K562 (cell line): ENCODE results near the gene LATS1. TPM values are rescaled to one million over a fixed set of nuclear protein-coding genes. Genes with fewer than 3 reads are reported as not detected.

Source experiments
- ARID3B ChIP-seq: fragments of 250-450 bp; sonication (Bioruptor Pico); IDR thresholded peaks from 2 replicates; pipeline ENCODE4 v1.4.0; 2020; ENCODE audit warnings: borderline replicate concordance
- CXXC5 ChIP-seq: fragments of 250-450 bp; sonication (Bioruptor Pico); IDR thresholded peaks from 2 replicates; pipeline ENCODE4 v1.8.0; 2022; ENCODE audit warnings: inconsistent platforms, mild to moderate bottlenecking, moderate library complexity
- ELF2 ChIP-seq: fragments of 250-450 bp; sonication (Bioruptor Pico); IDR thresholded peaks from 2 replicates; pipeline ENCODE4 v1.5.0; 2021; ENCODE audit warnings: mild to moderate bottlenecking
- HBP1 ChIP-seq: fragments of 450-650 bp; formaldehyde crosslinking; IDR thresholded peaks from 2 replicates; pipeline ENCODE4 v1.4.0; 2022; ENCODE audit warnings: missing genetic modification characterization
- HDAC1 ChIP-seq, 2 experiments: fragments of 450-650 bp; IDR thresholded peaks; 2 replicates each; pipeline ENCODE4 v1.6.1; 2016 to 2017; ENCODE audit warnings: inconsistent platforms in 1 of 2, mild to moderate bottlenecking in 1 of 2, moderate library complexity in 1 of 2
- HNRNPH1 ChIP-seq: fragments of 200-400 bp; formaldehyde crosslinking; optimal IDR thresholded peaks from 2 replicates; pipeline ENCODE3; 2017; ENCODE audit warnings: low read depth, mild to moderate bottlenecking, low read length, moderate library complexity
- KLF1 ChIP-seq: fragments of 450-650 bp; IDR thresholded peaks from 2 replicates; pipeline ENCODE4 v1.6.1; 2016; ENCODE audit warnings: missing genetic modification characterization, missing compliant biosample characterization
- MCM5 ChIP-seq: fragments of 450-650 bp; IDR thresholded peaks from 2 replicates; pipeline ENCODE4 v1.6.1; 2016; ENCODE audit warnings: low read depth
- MYNN ChIP-seq, 2 experiments: sonication (generic); formaldehyde crosslinking in 1 of 2; IDR thresholded peaks; 2 replicates each; pipeline versions ENCODE4 v1.5.0 to v1.6.1; 2016 to 2020; ENCODE audit warnings: antibody characterized with exemption in 1 of 2, missing genetic modification reagents in 1 of 2
- NCOA4 ChIP-seq: fragments of 450-650 bp; IDR thresholded peaks from 2 replicates; pipeline ENCODE4 v1.6.1; 2018; ENCODE audit warnings: mild to moderate bottlenecking; ENCODE audit not compliant: partially characterized antibody
- NFE2L1 ChIP-seq: fragments of 450-650 bp; IDR thresholded peaks from 2 replicates; pipeline ENCODE4 v1.6.1; 2016; ENCODE audit warnings: missing genetic modification characterization, low read depth, mild to moderate bottlenecking, missing compliant biosample characterization, moderate library complexity, borderline replicate concordance
- POLR2AphosphoS5 ChIP-seq: IDR thresholded peaks from 2 replicates; pipeline ENCODE4 v1.6.1; 2011; ENCODE audit warnings: mild to moderate bottlenecking, low read depth, low read length, moderate library complexity; ENCODE audit not compliant: control insufficient read depth, insufficient read depth
- THRAP3 ChIP-seq: fragments of 450-650 bp; IDR thresholded peaks from 2 replicates; pipeline ENCODE4 v1.6.1; 2016; ENCODE audit warnings: mild to moderate bottlenecking, inconsistent platforms, borderline replicate concordance
- TOE1 ChIP-seq, 2 experiments: fragments of 450-650 bp in 1 of 2; sonication (generic) in 1 of 2; formaldehyde crosslinking in 1 of 2; IDR thresholded peaks; 2 replicates each; pipeline versions ENCODE4 v1.7.1 to v1.8.0; 2016 to 2022; ENCODE audit warnings: borderline replicate concordance in 2 of 2, mild to moderate bottlenecking in 2 of 2, antibody characterized with exemption in 1 of 2, inconsistent platforms in 1 of 2, low read depth in 1 of 2, missing genetic modification reagents in 1 of 2, moderate library complexity in 1 of 2
- ZBED1 ChIP-seq: IDR thresholded peaks from 2 replicates; pipeline ENCODE4 v1.6.1; 2014
- ZBTB5 ChIP-seq: fragments of 450-650 bp; IDR thresholded peaks from 2 replicates; pipeline ENCODE4 v1.6.1; 2017; ENCODE audit warnings: antibody characterized with exemption
- ZFP91 ChIP-seq: sonication (generic); formaldehyde crosslinking; IDR thresholded peaks from 2 replicates; pipeline ENCODE4 v1.8.0; 2022; ENCODE audit warnings: mild to moderate bottlenecking, missing genetic modification reagents
- ZNF316 ChIP-seq: fragments of 450-650 bp; IDR thresholded peaks from 2 replicates; pipeline ENCODE4 v1.6.1; 2016
- ZNF384 ChIP-seq: IDR thresholded peaks from 2 replicates; pipeline ENCODE4 v1.6.1; 2012; ENCODE audit warnings: low read depth, low read length, improper control_type of control experiment
- polyA plus RNA-seq, 8 experiments: library from polyadenylated mRNA; depleted of rRNA in 4 of 8; stranded (reverse) in 5 of 8; unstranded in 3 of 8; fragments of >200 nt; fragmentation: Nextera tagmentation in 2 of 8; fragmentation: Illumina TruSeq in 1 of 8; extraction: Ambion mirVana in 2 of 8; extraction: Trizol in 1 of 8; gene quantifications; 2 replicates each; pipeline versions ENCODE4 v1.2.1 to v1.2.3, GENCODE V29; 2011 to 2014; ENCODE audit warnings: inconsistent platforms in 1 of 8, missing spikeins in 1 of 8
- total RNA-seq, 7 experiments: library from RNA; depleted of rRNA in 6 of 7; stranded (reverse); fragments of >200 nt in 6 of 7; fragmentation: Illumina TruSeq in 2 of 7; extraction: Trizol in 2 of 7; gene quantifications; 2 replicates each; pipeline versions ENCODE4 v1.2.1 to v1.2.3, GENCODE V29; 2011 to 2021; ENCODE audit warnings: low replicate concordance in 1 of 7

LATS1 gene
- total and polyA plus RNA-seq, 9 of the 15 experiments (the other 6 are each of a cell fraction or from before 2014, with no cell fraction given): 5.0 to 36.3 (median 18.4) TPM

GRCh38 chr6:149755300-149756260 lies 37.7 kb upstream of the LATS1 start (continued):
- TF ChIP-seq MCM5: no peak
- TF ChIP-seq THRAP3: no peak
- TF ChIP-seq ZNF316: no peak
- TF ChIP-seq ZBED1: no peak
- no peak for TF ChIP-seq NCOA4
- TF ChIP-seq ARID3B (CRISPR knock-in tag): no peak
- no peak for TF ChIP-seq NFE2L1 (tag)
- no peak for TF ChIP-seq ZNF384
- no peak for TF ChIP-seq ZBTB5
- 0 out of 2 replicates have a peak, but pooled peaks have one; percentile 16 for TF ChIP-seq POLR2AphosphoS5
- no peak for TF ChIP-seq KLF1 (tag)
- TF ChIP-seq HBP1 (CRISPR knock-in tag): 0 out of 2 replicates have a peak, but pooled peaks have one; percentile 17
- TF ChIP-seq HDAC1 (IDR thresholded peaks at IDR 0.05): peak in 1 of 2 experiments; percentile 20; a peak in 1 of 4 replicates
- TF ChIP-seq ELF2 (CRISPR knock-in tag): 0 out of 2 replicates have a peak, but pooled peaks have one; percentile 22
- peak; percentile 86 for TF ChIP-seq TOE1 (IDR thresholded peaks at IDR 0.05; ENCODE audit: borderline replicate concordance)
- TF ChIP-seq TOE1 (CRISPR knock-in tag; IDR thresholded peaks at IDR 0.05; ENCODE audit: borderline replicate concordance, low read depth): no peak
- TF ChIP-seq ZFP91 (CRISPR knock-in tag): no peak
- TF ChIP-seq CXXC5 (CRISPR knock-in tag): no peak
- TF ChIP-seq HNRNPH1: no peak
- no peak for TF ChIP-seq MYNN (IDR thresholded peaks at IDR 0.05)
- no peak for TF ChIP-seq MYNN (CRISPR knock-in tag; IDR thresholded peaks at IDR 0.05)
